WI38 (cell line): ENCODE results near the gene TBC1D32.
"Not testable (repeated sequence)": the region's sequence is repeated elsewhere in the genome, so short reads cannot be mapped to it uniquely, and the experiment has no call there.

Experiments
- H3K4me3 ChIP-seq: 2 replicates; pipeline ENCODE4 v1.5.1; 2011; ENCODE audit warnings: low read depth, mild to moderate bottlenecking, control low read depth, low read length
- CTCF ChIP-seq: IDR thresholded peaks from 2 replicates; pipeline ENCODE4 v1.5.1; 2012; ENCODE audit warnings: low read depth, mild to moderate bottlenecking, control low read depth, low read length

TBC1D32 gene

GRCh38 chr6:121334299-121335086 is at the start of gene TBC1D32:
TBC1D32 (minus strand) TSS chr6:121334480; CDS start chr6:121334430, 50 bp downstream.
- H3K4me3 ChIP-seq = peak within 1 kb of the TSS; percentile 86
- TF ChIP-seq CTCF = no peak

GRCh38 chr6:121383478-121383877 is 49.2 kb upstream of the TBC1D32 start:
- no peak for TF ChIP-seq CTCF
- H3K4me3 ChIP-seq = no peak overlapping the region

- TF ChIP-seq CTCF = no peak
- no peak overlapping the region for H3K4me3 ChIP-seq
Observed at GRCh38 chr6:121382467-121383121, 48.3 kb upstream of the TBC1D32 start.

GRCh38 chr6:121376411-121376810 is 42.1 kb upstream of the TBC1D32 start:
- H3K4me3 ChIP-seq = no peak overlapping the region
- TF ChIP-seq CTCF = no peak

- H3K4me3 ChIP-seq = not testable (repeated sequence)
Observed at GRCh38 chr6:121374219-121374618, 39.9 kb upstream of the TBC1D32 start.

- H3K4me3 ChIP-seq = no peak overlapping the region
- TF ChIP-seq CTCF = no peak
Observed at GRCh38 chr6:121365536-121366521, 31.5 kb upstream of the TBC1D32 start.

GRCh38 chr6:121356575-121356974 is 22.3 kb upstream of the TBC1D32 start:
- TF ChIP-seq CTCF = no peak
- no peak overlapping the region for H3K4me3 ChIP-seq
